ENCODE measurements around the gene C11orf71. TPM values are rescaled to one million over a fixed set of nuclear protein-coding genes. Genes with fewer than 3 reads are reported as not detected.

Gene C11orf71
- total and polyA plus RNA-seq, 9 of the 15 experiments (the other 6 are each of a cell fraction or from before 2014, with no cell fraction given): 2.9 to 15.1 (median 9.1) TPM

DNA sequence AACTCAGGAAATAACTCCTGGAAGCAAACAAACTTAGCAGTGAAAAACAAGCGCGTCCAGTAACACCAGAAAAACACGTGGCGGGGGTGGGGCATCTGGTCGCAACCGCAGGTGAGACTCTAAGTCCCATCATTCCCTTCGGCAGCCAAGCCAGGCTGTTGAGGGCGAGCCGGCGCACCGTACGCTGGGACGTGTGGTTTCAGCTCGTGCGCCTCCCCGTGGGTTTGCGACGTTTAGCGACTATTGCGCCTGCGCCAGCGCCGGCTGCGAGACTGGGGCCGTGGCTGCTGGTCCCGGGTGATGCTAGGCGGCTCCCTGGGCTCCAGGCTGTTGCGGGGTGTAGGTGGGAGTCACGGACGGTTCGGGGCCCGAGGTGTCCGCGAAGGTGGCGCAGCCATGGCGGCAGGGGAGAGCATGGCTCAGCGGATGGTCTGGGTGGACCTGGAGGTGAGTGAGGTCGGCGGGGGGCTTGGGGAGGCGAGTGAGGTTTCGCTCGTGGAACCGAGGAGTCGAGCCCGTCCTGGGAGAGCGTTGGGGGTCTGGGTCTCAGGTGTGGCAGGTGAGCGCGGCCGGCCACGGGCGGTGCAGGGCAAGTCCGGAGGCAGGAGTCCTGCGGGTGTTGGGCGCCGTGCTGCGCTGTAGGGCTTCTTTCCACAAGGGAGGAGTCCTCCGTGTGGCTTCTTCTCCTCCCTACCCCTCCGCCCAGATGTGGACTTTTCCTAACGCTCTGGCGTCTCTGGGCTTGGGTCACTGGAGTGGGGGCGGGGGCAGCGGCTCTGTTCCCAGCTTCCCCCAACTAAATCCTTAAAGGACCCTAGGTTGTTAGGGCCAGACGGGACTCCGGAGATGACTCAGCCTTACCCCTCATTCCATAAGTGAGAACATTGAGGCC lies 39.2 kb upstream of the C11orf71 start, which contains the start of gene REXO2 (continued):
- TF ChIP-seq, protein P1, sequence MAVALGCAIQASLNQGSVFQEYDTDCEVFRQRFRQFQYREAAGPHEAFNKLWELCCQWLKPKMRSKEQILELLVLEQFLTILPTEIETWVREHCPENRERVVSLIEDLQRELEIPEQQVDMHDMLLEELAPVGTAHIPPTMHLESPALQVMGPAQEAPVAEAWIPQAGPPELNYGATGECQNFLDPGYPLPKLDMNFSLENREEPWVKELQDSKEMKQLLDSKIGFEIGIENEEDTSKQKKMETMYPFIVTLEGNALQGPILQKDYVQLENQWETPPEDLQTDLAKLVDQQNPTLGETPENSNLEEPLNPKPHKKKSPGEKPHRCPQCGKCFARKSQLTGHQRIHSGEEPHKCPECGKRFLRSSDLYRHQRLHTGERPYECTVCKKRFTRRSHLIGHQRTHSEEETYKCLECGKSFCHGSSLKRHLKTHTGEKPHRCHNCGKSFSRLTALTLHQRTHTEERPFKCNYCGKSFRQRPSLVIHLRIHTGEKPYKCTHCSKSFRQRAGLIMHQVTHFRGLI (CRISPR knock-in tag; IDR thresholded peaks at IDR 0.05): no peak
- TF ChIP-seq KLF6 (CRISPR knock-in tag; IDR thresholded peaks at IDR 0.05; ENCODE audit: borderline replicate concordance): no peak
- no peak for TF ChIP-seq BCOR (IDR thresholded peaks at IDR 0.05)
- TF ChIP-seq XRCC5 (IDR thresholded peaks at IDR 0.05; ENCODE audit: low read depth, low read length): no peak
- peak; percentile 44; the same call in 1 of the 2 replicates for TF ChIP-seq NCOA1 (IDR thresholded peaks at IDR 0.05; ENCODE audit: low read depth)
- no peak for TF ChIP-seq E2F8 (IDR thresholded peaks at IDR 0.05; ENCODE audit: low read depth, partially characterized antibody)
- TF ChIP-seq NFATC3 (IDR thresholded peaks at IDR 0.05): no peak
- TF ChIP-seq, protein P2, sequence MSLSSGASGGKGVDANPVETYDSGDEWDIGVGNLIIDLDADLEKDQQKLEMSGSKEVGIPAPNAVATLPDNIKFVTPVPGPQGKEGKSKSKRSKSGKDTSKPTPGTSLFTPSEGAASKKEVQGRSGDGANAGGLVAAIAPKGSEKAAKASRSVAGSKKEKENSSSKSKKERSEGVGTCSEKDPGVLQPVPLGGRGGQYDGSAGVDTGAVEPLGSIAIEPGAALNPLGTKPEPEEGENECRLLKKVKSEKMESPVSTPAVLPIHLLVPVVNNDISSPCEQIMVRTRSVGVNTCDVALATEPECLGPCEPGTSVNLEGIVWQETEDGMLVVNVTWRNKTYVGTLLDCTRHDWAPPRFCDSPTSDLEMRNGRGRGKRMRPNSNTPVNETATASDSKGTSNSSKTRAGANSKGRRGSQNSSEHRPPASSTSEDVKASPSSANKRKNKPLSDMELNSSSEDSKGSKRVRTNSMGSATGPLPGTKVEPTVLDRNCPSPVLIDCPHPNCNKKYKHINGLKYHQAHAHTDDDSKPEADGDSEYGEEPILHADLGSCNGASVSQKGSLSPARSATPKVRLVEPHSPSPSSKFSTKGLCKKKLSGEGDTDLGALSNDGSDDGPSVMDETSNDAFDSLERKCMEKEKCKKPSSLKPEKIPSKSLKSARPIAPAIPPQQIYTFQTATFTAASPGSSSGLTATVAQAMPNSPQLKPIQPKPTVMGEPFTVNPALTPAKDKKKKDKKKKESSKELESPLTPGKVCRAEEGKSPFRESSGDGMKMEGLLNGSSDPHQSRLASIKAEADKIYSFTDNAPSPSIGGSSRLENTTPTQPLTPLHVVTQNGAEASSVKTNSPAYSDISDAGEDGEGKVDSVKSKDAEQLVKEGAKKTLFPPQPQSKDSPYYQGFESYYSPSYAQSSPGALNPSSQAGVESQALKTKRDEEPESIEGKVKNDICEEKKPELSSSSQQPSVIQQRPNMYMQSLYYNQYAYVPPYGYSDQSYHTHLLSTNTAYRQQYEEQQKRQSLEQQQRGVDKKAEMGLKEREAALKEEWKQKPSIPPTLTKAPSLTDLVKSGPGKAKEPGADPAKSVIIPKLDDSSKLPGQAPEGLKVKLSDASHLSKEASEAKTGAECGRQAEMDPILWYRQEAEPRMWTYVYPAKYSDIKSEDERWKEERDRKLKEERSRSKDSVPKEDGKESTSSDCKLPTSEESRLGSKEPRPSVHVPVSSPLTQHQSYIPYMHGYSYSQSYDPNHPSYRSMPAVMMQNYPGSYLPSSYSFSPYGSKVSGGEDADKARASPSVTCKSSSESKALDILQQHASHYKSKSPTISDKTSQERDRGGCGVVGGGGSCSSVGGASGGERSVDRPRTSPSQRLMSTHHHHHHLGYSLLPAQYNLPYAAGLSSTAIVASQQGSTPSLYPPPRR (CRISPR knock-in tag; IDR thresholded peaks at IDR 0.05; ENCODE audit: borderline replicate concordance): no peak
- no peak for TF ChIP-seq TAF9B (IDR thresholded peaks at IDR 0.05; ENCODE audit: partially characterized antibody)
- TF ChIP-seq GABPB2 (CRISPR knock-in tag; conservative IDR thresholded peaks at IDR 0.05): no peak
- TF ChIP-seq SRSF1 (IDR thresholded peaks at IDR 0.05; ENCODE audit: low read depth, low read length): 0 out of 2 replicates have a peak, but pooled peaks have one; percentile 36
- TF ChIP-seq SREBF1 (IDR thresholded peaks at IDR 0.05; ENCODE audit: borderline replicate concordance, low read depth, low read length): 0 out of 2 replicates have a peak, but pooled peaks have one; percentile 62
- no peak for TF ChIP-seq FOXK1 (CRISPR knock-in tag; IDR thresholded peaks at IDR 0.05; ENCODE audit: borderline replicate concordance)
- no peak for TF ChIP-seq BRD9 (IDR thresholded peaks at IDR 0.05; ENCODE audit: low read depth, partially characterized antibody)
- TF ChIP-seq, protein P3, sequence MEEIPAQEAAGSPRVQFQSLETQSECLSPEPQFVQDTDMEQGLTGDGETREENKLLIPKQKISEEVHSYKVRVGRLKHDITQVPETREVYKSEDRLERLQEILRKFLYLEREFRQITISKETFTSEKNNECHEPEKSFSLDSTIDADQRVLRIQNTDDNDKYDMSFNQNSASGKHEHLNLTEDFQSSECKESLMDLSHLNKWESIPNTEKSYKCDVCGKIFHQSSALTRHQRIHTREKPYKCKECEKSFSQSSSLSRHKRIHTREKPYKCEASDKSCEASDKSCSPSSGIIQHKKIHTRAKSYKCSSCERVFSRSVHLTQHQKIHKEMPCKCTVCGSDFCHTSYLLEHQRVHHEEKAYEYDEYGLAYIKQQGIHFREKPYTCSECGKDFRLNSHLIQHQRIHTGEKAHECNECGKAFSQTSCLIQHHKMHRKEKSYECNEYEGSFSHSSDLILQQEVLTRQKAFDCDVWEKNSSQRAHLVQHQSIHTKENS (CRISPR knock-in tag; IDR thresholded peaks at IDR 0.05): no peak
- TF ChIP-seq ZNF589 (CRISPR knock-in tag; IDR thresholded peaks at IDR 0.05; ENCODE audit: low read depth): 0 out of 2 replicates have a peak, but pooled peaks have one; percentile 60
- no peak for TF ChIP-seq ZNF184 (CRISPR knock-in tag; IDR thresholded peaks at IDR 0.05)
